NCI-H460 (cell line): ENCODE data around the gene CCDC32. TPM values are rescaled to one million over a fixed set of nuclear protein-coding genes. Genes with fewer than 3 reads are reported as not detected.
A peak's percentile ranks its signal among the peaks of the same experiment; 100 is the strongest.

Experiments
- DNase-seq: peaks from one replicate; pipeline ENCODE4 v3.0.0-alpha.2; 2016; ENCODE audit warnings: low read depth; ENCODE audit errors: extremely low read depth
- total RNA-seq: library from RNA; depleted of rRNA; stranded (reverse); fragments of >200 nt; shearing (Covaris generic); gene quantifications from 2 replicates; pipeline ENCODE4 v1.2.3, GENCODE V29; 2014

CCDC32 gene
- total RNA-seq, 1 experiment from 2014 or later = 17.0 TPM

- DNase-seq = peak; percentile 89
These were observed 4.5 kb upstream of the CCDC32 start, which contains the start of gene RPUSD2 for GRCh38 chr15:40569129-40569953. RPUSD2 (plus strand) TSS chr15:40569299; CDS start chr15:40569338, 39 bp downstream.

- no peak for DNase-seq
These were observed 2.3 kb upstream of the CCDC32 start for GRCh38 chr15:40567111-40567510.

DNA sequence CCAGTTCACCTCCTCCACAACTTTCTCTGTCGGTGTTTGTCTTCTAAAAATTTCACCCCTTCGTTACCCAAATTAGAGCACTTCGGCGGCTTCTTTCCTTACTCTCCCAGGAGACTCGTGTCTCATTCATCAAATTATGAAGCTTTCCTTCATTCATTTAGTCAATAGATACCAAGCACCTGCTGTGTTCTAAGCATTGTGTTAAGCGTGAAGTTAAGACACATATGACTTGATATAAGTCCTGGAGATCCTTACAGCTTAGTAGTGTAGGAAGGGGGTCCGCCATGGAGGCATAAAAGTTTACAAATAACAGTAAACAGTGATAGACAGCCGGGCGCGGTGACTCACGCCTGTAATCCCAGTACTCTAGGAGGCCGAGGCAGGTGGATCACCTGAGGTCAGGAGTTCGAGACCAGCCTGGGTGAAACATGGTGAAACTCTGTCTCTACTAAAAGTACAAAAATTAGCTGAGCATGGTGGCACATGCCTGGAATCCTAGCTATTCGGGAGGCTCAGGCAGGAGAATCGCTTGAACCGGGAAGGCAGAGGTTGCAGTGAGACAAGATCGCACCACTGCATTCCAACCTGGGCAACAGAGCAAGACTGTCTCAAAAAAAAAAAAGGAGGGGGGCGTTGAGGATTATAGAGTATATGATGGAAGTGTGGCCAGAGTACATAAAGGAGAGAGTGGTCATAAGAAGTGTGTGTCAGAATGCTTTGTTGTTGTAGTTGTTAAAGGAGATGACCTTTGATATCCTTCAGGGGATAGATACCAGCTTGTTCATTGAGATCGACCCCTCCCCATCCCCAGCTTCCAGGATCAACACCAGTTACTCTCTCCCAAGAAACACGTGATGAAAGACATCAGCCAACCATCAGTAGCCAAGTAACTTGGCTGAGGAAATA is 744 bp upstream of the CCDC32 start:
- no peak for DNase-seq

DNA sequence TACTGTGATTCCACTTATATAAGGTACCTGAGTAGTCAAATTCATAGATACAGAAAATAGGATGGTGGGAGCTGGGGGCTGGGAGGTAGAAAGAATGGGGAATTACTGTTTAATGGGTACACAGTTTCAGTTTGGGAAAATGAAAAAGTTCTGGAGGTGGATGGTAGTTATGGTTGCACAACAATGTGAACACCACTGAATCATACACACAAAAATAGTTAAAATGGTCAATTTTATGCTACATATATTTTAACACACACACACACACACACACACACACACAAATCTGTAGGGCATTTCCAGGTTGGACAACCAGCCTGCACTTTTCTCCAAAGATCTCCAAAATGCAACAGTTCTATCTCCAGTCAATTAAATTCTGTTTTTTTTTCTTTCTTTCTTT is 1.4 kb downstream of the CCDC32 start:
- DNase-seq = no peak

DNA sequence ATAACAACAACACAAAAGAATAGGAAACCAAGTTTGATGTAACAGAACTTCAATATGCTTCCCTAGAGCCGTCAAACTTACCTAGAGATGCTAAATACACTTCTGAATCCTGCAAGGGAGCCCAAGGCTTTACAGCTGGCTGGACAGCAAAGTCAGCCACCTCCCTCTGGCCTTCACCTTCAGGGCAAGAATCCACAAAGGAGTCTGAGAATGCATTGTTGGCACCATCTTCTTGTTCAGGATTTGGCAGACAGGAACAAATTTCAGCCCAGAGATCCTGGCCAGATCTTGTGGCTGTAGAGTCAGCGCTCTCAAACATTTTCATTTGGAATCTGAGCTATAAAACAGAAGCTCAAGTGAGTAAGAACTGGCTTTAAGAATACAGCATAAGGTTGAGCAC is 2.2 kb downstream of the CCDC32 start:
- DNase-seq = no peak

DNA sequence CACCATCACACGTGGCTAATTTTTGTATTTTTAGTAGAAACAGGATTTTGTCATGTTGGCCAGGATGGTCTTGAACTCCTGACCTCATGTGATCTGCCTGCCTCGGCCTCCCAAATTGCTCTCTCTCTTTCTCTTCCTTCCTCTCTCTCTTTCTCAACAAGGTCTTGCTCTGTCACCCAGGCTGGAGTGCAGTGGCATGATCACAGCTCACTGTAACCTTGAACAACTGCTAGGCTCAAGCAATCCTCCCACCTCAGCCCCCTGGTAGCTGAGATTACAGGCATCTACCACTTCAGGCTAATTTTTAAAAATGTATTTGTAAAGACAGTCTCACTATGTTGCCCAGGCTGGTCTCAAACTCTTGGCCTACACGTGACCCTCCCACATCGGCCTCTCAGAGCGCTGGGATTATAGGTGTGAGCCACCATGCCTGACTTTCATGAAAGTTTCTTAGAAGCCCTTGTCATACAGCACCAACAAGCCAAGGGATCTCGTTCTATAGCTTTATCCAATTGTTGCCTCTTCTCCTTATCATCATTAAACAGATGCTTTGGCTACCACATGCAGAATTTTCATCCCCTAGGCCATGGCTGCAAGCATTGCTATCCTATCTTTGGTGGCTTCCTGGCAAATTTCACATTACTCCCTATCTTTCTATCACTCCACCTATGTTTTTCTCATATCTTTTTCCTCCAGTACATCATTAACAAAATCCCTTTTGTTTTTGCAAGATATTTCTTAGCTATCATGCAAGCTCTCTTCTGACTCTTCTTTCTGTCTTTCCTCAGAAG is 5.7 kb downstream of the CCDC32 start:
- DNase-seq = no peak

- DNase-seq = no peak
These were observed 9.0 kb downstream of the CCDC32 start for GRCh38 chr15:40555876-40556275.

GRCh38 chr15:40554161-40554525 is 10.7 kb downstream of the CCDC32 start:
- no peak for DNase-seq

GRCh38 chr15:40550341-40551037 is 14.4 kb downstream of the CCDC32 start:
- no peak for DNase-seq

DNA sequence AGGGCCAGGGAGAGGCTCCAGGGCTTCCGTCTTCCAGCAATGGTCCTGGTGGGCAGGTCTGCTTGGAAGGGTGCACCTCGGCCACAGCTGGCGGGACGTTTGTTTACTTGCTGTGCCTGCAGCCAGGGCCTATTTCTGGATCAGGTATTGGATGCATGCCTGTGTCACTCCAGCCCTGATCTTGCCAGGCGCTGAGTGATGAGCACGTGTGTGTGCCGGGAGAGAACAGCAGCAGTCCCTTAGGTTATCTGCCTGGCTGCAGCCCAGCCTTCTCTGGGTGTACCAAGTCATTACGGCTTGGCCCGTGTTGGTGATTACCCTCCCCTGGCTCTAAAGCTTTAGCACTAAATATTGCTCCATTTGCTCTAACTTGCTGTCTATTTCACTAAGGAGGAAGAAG is 14.9 kb downstream of the CCDC32 start:
- DNase-seq = no peak

- DNase-seq = no peak
These were observed 16.2 kb downstream of the CCDC32 start for GRCh38 chr15:40548610-40549009.

DNA sequence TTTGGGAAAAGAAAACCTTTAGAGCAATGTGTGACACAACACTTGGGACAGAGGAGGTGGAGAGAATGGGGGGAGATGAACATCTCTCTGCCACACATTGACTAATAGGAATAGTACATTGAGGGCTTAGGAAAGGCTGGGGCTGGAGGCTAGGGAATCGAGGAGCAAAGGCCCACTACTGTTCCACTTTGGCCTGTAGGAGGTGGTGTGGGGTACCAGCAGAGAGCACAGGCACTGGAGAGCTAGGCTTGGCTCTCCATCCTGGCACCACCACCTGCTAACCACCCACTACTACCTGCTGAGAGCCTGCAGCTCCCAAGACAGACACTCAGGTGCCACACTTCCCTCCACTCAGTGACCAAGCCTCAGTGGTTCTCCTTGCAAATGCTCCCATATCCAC is 19.4 kb downstream of the CCDC32 start:
- no peak for DNase-seq

- no peak for DNase-seq
These were observed 21.1 kb downstream of the CCDC32 start for GRCh38 chr15:40543631-40544294.

GRCh38 chr15:40543082-40543481 is 21.8 kb downstream of the CCDC32 start:
- no peak for DNase-seq

GRCh38 chr15:40538976-40539375 is 25.9 kb downstream of the CCDC32 start:
- DNase-seq = no peak

DNA sequence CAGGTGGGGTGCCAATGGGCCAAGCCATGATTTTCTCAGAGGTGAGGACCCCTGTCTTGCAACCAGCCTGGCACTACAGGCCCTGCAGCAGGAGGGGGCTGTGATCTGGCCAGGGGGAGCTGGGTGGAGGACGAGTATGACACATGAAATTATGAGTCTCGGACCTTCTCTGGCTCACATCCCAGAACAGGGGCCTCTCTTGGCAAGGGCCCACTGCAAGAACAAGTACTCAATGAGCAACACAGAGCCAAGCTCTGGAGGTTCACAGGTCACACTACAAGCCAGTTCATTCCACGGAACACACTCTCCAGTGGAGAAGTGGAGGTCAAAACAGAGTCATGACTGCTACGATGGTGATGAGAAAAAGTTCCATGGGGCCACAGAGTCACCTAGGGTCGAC is 28.3 kb downstream of the CCDC32 start:
- DNase-seq = no peak

DNA sequence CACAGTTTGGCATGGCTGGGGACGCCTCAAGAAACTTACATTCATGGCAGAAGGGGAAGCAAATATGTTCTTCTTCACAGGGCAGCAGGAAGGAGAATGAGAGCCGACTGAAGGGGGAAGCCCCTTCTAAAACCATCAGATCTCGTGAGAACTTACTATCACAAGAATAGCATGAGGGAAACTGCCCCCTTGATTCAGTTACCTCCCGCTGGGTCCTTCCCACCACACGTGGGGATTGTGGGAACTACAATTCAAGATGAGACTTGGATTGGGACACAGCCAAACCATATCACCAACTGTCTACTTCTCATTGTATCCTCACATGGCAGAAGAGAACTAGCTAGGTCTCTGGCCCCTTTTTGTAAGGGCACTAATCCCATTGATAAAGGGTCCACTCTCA is 30.5 kb downstream of the CCDC32 start:
- no peak for DNase-seq

GRCh38 chr15:40533763-40534364 is 31.0 kb downstream of the CCDC32 start:
- no peak for DNase-seq

- DNase-seq = no peak
These were observed 36.0 kb downstream of the CCDC32 start for GRCh38 chr15:40528801-40529200.
